ENCODE measurements around the gene GDPD5.

Gene GDPD5

GRCh38 chr11:75428281-75428724, 97.4 kb downstream of the GDPD5 start:
- no peak for TF ChIP-seq CTCF (IDR thresholded peaks at IDR 0.05; ENCODE audit: control insufficient read depth, extremely low read depth, insufficient read depth)
- peak overlapping the region; percentile 37 for H3K4me3 ChIP-seq (ENCODE audit: low read depth, low read length)
- DNase-seq (ENCODE audit: low read depth), result peak; percentile 76

GRCh38 chr11:75427181-75427580, 98.6 kb downstream of the GDPD5 start:
- TF ChIP-seq CTCF (IDR thresholded peaks at IDR 0.05; ENCODE audit: control insufficient read depth, extremely low read depth, insufficient read depth), result no peak
- no peak overlapping the region for H3K4me3 ChIP-seq (ENCODE audit: low read depth, low read length)
- no peak for DNase-seq (ENCODE audit: low read depth)

GRCh38 chr11:75426720-75427086, 99.0 kb downstream of the GDPD5 start:
- no peak for DNase-seq (ENCODE audit: low read depth)
- no peak overlapping the region for H3K4me3 ChIP-seq (ENCODE audit: low read depth, low read length)
- no peak for TF ChIP-seq CTCF (IDR thresholded peaks at IDR 0.05; ENCODE audit: control insufficient read depth, extremely low read depth, insufficient read depth)

GRCh38 chr11:75425422-75425821, 100.3 kb downstream of the GDPD5 start:
- peak; percentile 31; the same call in 1 of the 2 replicates for TF ChIP-seq CTCF (IDR thresholded peaks at IDR 0.05; ENCODE audit: control insufficient read depth, extremely low read depth, insufficient read depth)
- DNase-seq (ENCODE audit: low read depth), result no peak
- H3K4me3 ChIP-seq (ENCODE audit: low read depth, low read length), result no peak overlapping the region

GRCh38 chr11:75424396-75424795, 101.3 kb downstream of the GDPD5 start:
- no peak overlapping the region for H3K4me3 ChIP-seq (ENCODE audit: low read depth, low read length)
- no peak for DNase-seq (ENCODE audit: low read depth)
- no peak for TF ChIP-seq CTCF (IDR thresholded peaks at IDR 0.05; ENCODE audit: control insufficient read depth, extremely low read depth, insufficient read depth)

GRCh38 chr11:75423721-75424120, 102.0 kb downstream of the GDPD5 start:
- no peak overlapping the region for H3K4me3 ChIP-seq (ENCODE audit: low read depth, low read length)
- DNase-seq (ENCODE audit: low read depth), result no peak
- no peak for TF ChIP-seq CTCF (IDR thresholded peaks at IDR 0.05; ENCODE audit: control insufficient read depth, extremely low read depth, insufficient read depth)

All from LNCaP clone FGC (cell line).